Brain microvascular endothelial cell (primary cell): ENCODE measurements around the gene GRAMD1B.
A peak's percentile ranks its signal among the peaks of the same experiment; 100 is the strongest.

Source experiments
- DNase-seq: peaks from one replicate; pipeline ENCODE4 v3.0.0-alpha.2; 2020
- H3K27ac ChIP-seq: fragments of 250-450 bp; sonication (Bioruptor Pico); 2 replicates; pipeline ENCODE4 v1.5.1; 2020; ENCODE audit warnings: mild to moderate bottlenecking, moderate library complexity
- H3K27me3 ChIP-seq: fragments of 250-450 bp; sonication (Bioruptor Pico); replicated peaks from 2 replicates; pipeline ENCODE4 v1.5.1; 2020; ENCODE audit warnings: mild to moderate bottlenecking
- H3K36me3 ChIP-seq: fragments of 250-450 bp; sonication (Bioruptor Pico); replicated peaks from 2 replicates; pipeline ENCODE4 v1.5.1; 2020; ENCODE audit warnings: mild to moderate bottlenecking
- H3K4me3 ChIP-seq: 2 replicates; pipeline ENCODE4 v1.5.1; 2011; ENCODE audit warnings: low read depth, mild to moderate bottlenecking, control low read depth, low read length, moderate library complexity
- CTCF ChIP-seq: IDR thresholded peaks from 2 replicates; pipeline ENCODE4 v1.5.1; 2011; ENCODE audit warnings: low read depth, mild to moderate bottlenecking, moderate library complexity, low read length, control low read depth, inconsistent platforms; ENCODE audit errors: missing control alignments
- in situ Hi-C: cut with HindIII; loops from 2 replicates; pipeline ENCODE4 v1.10.0; 2017; ENCODE audit warnings: low sequenced_read_pairs, low pct_ligation_motif_present

Gene GRAMD1B

DNA sequence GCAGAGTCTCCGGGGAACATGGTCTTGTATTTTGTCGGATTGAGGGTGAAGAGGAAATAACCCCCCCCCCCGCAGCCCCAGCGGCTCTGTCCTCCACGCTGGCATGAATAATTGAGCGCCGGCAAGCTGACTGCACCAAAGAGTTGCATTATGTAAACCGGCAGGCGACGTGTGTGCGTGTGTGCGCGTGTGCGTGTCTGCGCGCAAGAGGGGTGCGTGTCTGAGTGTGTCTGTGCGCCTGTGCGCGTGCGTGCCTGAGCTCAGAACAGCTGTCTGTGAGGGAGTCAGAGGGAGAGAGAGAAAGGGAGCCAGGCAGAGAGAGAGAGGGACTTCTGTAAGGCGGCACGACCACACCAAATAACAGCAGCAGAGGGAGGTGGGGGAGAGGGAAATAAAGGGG is 129.9 kb downstream of the GRAMD1B start:
- Histone ChIP-seq H3K4me3 (peak overlapping the region; percentile 56), H3K27ac (peak overlapping the region; percentile 56), H3K36me3 (no peaks in the 10 kb centered on the region), H3K27me3 (no peaks in the 10 kb centered on the region)
- in situ Hi-C loops, result no loop called here
- peak; percentile 75 for DNase-seq
- no peak for TF ChIP-seq CTCF

- no peak for DNase-seq
These were observed 131.3 kb downstream of the GRAMD1B start for GRCh38 chr11:123561431-123561800.

GRCh38 chr11:123562158-123562557 is 132.1 kb downstream of the GRAMD1B start:
- in situ Hi-C loops, result no loop called here
- no peak for DNase-seq
- no peak overlapping the region for H3K27ac ChIP-seq
- no peak for TF ChIP-seq CTCF
- no peaks in the 10 kb centered on the region for H3K27me3 ChIP-seq
- no peaks in the 10 kb centered on the region for H3K36me3 ChIP-seq
- no peak overlapping the region for H3K4me3 ChIP-seq

More at GRCh38 chr11:123561431-123561800, 131.3 kb downstream of the GRAMD1B start:
- TF ChIP-seq CTCF, result no peak
- H3K36me3 ChIP-seq, result no peaks in the 10 kb centered on the region
- H3K27me3 ChIP-seq, result no peaks in the 10 kb centered on the region
- in situ Hi-C loops, result no loop called here
- H3K4me3 ChIP-seq, result no peak overlapping the region
- no peak overlapping the region for H3K27ac ChIP-seq

- Histone ChIP-seq H3K36me3 (no peaks in the 10 kb centered on the region), H3K4me3 (no peak overlapping the region), H3K27ac (no peak overlapping the region), H3K27me3 (no peaks in the 10 kb centered on the region)
- DNase-seq, result no peak
- no peak for TF ChIP-seq CTCF
- in situ Hi-C loops, result no loop called here
These were observed 132.8 kb downstream of the GRAMD1B start for GRCh38 chr11:123562829-123563228.

- TF ChIP-seq CTCF, result no peak
- H3K36me3 ChIP-seq, result no peaks in the 10 kb centered on the region
- in situ Hi-C loops, result no loop called here
- no peaks in the 10 kb centered on the region for H3K27me3 ChIP-seq
- DNase-seq, result no peak
- no peak overlapping the region for H3K4me3 ChIP-seq
- H3K27ac ChIP-seq, result no peak overlapping the region
These were observed 134.2 kb downstream of the GRAMD1B start for GRCh38 chr11:123564221-123564620.

DNA sequence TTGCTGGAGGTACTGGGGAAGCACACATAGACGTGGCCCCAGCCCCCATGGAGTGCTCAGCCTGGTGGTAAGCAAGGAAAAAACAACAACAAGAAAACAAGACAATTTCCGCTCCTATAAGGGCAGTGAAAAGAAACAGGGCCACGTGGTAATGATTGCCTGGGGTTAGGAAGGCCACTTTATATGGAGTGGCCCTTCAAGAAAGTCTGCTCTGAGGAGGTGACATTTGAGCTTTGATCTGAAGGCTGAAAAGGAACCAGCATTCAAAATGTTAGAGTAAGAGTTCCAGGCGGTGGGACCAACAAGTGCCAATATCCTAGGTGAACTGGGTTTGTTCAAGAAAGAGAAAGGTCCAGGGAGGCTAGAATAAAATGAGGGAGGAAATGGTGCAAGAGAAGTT is 136.8 kb downstream of the GRAMD1B start:
- Histone ChIP-seq H3K27ac (no peak overlapping the region), H3K27me3 (no peaks in the 10 kb centered on the region), H3K4me3 (no peak overlapping the region), H3K36me3 (no peaks in the 10 kb centered on the region)
- no peak for TF ChIP-seq CTCF
- in situ Hi-C loops, result no loop called here
- no peak for DNase-seq
